Endothelial cell of hepatic sinusoid (primary cell): ENCODE results near the gene SRR.

Experiments
- in situ Hi-C: cut with HindIII; loops from 2 replicates; pipeline ENCODE4 v1.10.0; 2017; ENCODE audit warnings: low sequenced_read_pairs

Gene SRR

DNA sequence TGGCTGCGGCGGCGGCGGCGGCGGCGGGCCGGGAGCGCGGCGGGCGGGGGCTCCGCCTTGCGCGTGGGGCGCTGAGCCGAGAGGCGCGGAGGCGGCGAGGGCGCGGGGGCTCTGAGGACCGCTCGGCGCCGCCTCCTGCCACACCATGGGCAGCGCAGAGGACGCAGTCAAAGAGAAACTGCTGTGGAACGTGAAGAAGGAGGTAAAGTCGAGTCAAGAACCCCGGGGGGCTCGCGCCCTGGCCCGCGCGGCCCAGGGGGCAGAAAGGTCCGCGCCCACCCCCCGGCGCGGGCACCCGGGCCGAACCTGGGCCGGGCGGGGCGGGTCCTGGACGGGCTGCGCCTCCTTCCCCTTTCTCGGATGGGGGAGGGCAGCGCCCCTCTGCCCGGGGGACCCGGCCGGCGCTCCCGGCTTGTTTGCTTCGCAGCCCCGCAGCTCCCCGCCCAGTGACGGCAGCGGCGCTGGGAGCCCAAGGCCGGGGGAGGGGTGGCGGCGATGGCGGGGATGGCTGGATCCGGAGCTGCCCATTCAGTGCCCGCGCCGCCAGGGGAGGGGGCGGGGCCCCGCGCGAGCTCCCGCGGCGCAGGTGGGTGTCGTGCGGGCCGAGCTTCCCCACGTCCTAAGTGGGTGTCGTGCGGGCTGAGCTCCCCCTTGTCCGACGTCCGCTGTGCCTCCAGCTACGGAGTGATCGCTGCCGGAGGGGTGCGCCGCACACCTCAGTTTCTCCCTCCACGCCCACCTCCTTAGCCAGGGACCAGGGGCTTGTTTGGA lies 34.0 kb downstream of the SRR start:
- in situ Hi-C loops = no loop called here

DNA sequence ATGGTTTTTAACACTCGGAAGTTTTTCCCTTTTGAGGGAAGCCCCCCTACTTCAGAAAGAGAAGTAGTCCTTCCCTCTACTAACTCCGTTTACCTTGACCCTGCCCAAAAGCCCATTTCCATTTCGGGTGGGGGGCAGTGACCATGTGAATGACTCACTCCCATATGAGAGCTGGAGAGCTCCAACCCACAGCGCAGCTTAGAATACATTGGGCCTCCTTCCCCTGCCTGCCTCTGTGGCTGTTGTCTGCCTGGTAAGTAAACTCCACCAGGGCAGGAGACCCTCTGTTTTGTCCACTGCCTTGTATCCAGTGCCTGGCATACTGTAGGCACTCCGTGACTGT lies 34.5 kb downstream of the SRR start:
- in situ Hi-C loops = no loop called here

DNA sequence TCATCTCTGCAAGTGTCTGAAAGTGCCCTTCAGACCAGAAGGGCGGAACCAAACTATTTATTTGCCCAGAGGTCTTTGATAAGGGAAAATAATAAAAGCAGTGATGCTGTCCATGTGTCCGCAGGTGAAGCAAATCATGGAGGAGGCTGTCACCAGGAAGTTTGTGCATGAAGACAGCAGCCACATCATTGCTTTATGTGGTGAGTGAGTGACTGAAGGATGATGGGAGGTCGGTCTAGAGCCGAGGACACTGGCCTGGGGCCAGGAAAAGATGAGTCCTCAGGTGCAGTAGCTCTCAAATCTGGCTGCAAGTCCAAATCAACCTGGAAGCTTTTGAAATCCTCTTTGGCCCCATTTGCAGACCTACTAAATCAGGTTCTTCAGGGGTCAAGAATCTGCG lies 39.7 kb downstream of the SRR start:
- in situ Hi-C loops = no loop called here

DNA sequence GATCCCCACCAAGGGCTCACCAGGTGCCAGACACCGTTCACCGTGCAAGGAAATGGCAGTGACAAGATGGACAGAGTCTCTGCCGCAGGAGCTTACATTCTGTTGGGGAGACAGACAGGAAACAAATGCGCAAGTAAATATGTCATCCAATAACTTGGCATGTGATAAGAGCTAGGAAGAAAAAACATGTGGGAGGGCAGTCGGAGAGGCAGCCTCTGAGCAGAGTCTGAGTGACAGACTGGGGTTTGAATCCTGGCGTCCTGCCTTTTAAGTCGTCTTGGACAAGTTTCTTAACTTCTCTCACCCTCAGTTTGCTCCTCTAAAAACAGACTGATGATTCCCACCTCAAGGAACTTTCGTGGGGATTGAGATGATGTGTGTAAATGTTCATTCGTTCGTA lies 40.8 kb downstream of the SRR start:
- in situ Hi-C loops = no loop called here

DNA sequence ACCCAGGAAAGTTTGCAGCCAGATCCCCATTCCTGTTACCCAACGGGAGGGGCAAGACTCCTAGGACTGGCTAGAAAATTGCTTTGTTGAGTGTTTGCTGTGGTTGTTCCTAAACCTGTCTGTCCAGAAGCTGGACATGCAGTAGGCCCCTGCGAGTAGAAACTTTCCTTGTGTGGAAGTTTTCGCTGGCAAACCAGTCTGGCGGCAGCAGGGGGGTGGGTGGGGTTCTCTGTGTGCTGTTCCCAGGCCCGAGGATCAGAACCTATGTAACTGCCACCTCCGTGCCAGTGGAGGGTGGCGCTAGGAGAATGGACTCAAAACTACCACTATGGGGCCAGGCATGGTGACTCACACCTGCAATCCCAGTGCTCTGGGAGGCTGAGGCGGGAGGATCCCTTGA lies 42.7 kb downstream of the SRR start:
- in situ Hi-C loops = no loop called here

DNA sequence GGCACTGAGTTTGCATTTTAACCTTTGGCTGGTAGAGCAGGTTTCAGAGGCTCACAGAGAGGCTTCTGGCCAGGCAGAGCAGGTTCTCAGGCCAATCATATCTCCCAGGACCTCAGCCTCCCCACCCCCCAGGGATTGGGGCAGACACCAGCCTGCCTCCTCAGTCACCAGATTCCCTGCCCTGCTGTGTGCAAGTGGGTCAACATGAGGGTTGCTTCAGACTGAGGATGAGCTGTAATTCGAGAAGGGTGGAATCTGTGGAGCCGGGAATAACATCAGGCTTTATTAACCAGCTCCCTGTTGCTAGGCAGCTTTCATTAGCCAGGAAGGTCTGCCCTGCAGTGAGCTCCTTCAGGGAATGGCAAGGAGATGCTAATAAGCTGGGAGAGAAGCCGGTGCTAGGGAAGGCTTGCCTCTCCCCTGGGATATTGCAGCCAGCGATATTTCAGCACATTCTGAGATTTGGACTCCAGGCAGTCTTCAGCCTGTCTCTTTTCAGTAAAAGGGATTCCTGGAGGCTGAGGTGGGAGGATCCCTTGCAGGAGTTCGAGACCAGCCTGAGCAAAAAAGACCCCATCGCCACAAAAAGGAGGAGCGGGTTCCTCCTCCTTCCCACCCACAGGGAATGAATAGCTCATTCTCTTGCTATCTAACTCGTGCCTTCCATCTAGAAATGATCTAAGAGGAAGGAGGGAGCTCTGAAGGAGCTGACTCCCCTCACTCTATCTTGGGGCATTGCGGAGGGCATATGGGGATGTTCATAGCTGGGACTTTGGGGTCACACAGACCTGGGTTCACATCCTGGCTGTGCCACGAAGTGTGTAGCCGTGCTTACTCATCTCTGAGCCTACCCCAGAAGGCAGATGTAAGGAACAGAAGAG lies 44.3 kb downstream of the SRR start:
- in situ Hi-C loops = no loop called here

DNA sequence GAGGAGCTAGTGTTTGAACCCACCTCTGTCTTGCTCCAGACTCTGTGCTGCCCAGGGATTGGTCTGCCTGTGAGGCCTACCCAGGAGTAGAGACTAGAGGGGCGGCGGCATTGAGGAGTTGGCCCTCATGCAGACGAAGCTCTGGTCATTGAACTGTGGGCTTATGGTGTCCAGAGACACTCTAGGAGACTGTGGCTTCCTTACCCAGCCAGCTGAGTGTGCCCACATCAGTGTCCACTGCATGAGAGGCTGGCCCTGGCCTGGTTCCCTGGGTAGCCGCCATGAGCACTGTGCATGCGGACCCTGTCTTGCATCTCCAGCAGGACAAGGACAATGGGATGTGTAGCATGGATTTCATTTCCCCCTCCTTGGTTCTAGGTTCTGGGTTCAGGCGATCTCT lies 47.5 kb downstream of the SRR start:
- in situ Hi-C loops = no loop called here

DNA sequence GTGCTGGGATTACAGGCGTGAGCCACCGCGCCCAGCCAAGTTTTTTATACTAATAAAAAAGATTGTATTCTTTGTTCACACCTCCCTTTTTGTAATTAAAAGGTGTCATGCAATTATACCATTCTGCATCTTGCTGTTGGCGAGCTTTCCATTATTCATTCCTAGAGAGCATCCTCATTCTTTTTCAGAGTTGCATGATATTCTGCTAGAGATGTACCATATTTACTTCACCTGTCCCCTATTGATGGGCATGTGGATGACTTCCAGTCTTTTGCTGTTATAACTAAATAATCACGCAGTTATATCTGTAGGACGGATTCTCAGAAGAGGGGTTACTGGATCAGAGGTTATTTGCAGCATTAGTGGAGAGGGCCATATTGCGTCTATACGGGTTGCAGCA lies 50.6 kb downstream of the SRR start:
- in situ Hi-C loops = no loop called here

DNA sequence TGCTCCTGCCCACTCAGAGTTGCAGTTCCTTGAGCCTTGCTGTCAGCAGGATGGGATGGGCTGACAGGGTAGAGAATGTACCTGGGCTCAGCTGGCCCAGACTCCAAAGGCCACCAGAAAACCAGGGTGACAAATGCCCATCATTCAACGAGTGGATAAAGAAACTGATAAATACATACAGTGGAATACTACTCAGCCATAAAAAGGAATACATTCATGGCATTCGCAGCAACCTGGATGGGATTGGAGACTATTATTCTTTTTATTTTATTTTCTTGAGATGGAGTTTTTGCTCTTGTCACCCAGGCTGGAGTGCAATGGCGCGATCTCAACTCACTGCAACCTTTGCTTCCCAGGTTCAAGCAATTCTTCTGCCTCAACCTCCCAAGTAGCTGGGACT lies 53.5 kb downstream of the SRR start:
- in situ Hi-C loops = no loop called here

DNA sequence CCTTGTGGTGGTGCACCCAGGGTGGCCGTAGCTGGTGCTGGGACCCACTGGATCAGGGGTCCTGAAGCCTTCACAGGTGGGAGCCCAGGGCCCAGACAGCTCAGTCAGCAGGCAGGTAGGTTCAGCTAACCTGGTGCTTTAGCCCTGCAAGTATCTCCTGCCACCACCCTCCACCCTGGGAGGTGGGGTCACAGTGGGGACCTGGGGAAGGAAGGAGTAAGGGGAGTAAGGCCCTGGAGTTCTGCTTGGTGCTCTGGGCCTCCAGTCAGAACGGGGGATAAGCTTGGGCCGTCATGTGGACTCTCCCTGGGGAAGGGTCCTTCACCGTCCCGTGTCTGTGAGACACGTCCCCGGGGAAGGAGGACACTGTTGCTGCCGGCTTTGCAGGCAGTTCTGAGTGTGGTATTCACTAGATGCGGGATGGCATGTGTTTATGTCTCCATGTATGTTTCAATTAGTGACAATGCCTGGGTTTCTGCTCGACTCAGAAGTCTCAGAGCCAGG lies 54.2 kb downstream of the SRR start:
- in situ Hi-C loops = no loop called here

DNA sequence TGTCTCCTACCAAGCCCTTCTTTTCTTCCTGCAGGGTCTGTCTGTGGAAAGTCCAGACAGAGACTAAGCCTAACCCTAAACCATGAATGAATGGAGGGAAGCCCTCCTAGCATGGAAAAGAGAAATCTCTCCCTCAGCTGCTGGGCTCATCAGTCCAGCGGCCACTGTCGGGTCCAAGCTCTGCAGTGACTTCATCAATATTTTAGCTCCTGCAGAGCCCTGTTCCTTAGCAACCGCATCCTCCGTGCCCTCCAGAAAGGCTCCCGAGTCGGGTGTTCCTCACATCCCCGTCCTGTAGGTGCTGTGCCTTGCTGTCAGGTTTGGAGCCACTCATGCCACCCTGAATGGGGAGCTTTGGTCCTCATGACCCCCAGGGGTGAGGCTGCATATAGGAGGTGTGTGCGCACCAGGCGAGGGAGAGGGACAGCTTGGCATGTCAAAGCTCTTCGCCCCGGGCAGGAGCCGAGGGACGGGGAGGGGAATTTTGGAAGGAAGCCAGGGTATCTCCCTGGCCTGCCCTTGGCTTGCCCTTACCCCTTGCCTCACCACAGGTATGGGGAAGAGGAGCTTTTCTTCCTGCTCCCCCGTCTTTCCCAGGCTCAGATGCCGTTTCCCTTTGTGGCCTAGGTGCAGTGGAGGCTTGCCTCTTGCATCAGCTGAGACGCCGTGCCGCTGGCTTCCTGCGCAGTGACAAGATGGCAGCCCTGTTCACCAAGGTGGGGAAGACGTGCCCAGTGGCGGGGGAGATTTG lies 57.4 kb downstream of the SRR start:
- in situ Hi-C loops = loop anchor here (5.0 kb wide), 1 partner anchor 56 kb away; no protein-coding TSS in a partner anchor

DNA sequence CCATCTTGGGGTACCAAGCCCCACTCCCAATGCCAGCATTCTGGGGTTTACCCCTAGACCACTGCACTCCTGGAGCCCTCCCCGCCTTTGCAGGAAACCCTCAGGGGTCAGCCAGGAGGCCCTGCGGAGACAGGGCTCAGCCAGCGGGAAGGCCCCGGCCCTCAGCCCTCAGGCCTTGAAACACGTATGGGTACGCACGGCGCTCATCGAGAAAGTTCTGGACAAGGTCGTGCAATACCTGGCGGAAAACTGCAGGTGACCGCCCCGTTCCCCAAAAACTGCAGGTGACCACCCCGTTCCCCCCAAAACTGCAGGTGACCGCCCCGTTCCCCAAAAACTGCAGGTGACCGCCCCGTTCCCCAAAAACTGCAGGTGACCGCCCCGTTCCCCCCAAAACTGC lies 58.3 kb downstream of the SRR start:
- in situ Hi-C loops = loop anchor here (5.0 kb wide), 1 partner anchor 55 kb away; no protein-coding TSS in a partner anchor

DNA sequence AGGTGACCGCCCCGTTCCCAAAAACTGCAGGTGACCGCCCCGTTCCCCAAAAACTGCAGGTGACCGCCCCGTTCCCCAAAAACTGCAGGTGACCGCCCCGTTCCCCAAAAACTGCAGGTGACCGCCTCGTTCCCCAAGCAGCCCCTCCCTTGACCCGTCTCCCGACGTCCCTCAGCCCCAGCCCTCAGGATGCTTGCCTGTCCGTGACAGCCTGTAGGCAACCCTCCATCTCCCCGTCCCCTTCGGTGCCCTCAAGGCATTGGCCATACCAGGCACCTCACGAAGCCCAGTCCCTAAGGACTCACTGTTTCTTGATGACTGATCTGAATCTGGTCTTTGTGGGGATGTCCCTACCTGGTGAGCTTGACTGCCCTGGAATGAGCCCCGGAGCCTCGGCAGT lies 58.7 kb downstream of the SRR start:
- in situ Hi-C loops = loop anchor here (5.0 kb wide), 1 partner anchor 55 kb away; no protein-coding TSS in a partner anchor

DNA sequence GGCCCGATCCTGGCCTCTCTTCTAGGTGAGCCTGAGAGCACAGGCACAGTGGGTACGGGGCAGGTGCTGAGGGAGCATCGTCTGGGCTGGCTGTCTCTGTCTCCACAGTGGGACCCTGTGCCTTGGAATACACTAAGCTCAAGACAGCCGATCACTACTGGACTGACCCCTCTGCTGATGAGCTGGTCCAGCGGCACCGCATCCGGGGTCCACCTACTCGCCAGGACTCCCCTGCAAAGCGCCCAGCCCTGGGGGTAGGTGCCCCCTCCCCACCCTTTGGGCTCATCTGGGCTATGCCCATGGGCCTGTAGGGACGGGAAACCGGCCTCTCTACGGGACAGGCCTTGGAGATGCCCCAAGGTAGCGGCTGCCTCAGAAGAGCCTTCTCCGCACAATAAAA lies 59.1 kb downstream of the SRR start:
- in situ Hi-C loops = loop anchor here (5.0 kb wide), 1 partner anchor 54 kb away; no protein-coding TSS in a partner anchor

DNA sequence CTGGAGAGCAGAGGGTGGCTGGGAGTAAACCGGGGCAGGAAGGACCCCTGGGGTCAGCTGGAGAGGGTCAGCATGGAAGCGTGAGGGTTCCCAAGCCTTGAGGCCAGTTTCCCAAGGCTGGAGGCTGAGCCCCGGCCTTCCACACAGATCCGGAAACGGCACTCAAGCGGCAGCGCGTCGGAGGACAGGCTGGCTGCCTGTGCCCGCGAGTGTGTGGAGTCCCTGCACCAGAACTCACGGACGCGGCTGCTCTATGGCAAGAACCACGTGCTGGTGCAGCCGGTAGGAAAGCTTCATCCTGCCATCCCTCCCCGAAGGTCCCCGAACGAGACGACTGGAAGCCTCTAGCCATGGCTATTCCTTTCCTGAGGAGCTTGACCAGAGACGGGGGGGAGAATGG lies 59.6 kb downstream of the SRR start:
- in situ Hi-C loops = loop anchor here (5.0 kb wide), 1 partner anchor 54 kb away; no protein-coding TSS in a partner anchor

DNA sequence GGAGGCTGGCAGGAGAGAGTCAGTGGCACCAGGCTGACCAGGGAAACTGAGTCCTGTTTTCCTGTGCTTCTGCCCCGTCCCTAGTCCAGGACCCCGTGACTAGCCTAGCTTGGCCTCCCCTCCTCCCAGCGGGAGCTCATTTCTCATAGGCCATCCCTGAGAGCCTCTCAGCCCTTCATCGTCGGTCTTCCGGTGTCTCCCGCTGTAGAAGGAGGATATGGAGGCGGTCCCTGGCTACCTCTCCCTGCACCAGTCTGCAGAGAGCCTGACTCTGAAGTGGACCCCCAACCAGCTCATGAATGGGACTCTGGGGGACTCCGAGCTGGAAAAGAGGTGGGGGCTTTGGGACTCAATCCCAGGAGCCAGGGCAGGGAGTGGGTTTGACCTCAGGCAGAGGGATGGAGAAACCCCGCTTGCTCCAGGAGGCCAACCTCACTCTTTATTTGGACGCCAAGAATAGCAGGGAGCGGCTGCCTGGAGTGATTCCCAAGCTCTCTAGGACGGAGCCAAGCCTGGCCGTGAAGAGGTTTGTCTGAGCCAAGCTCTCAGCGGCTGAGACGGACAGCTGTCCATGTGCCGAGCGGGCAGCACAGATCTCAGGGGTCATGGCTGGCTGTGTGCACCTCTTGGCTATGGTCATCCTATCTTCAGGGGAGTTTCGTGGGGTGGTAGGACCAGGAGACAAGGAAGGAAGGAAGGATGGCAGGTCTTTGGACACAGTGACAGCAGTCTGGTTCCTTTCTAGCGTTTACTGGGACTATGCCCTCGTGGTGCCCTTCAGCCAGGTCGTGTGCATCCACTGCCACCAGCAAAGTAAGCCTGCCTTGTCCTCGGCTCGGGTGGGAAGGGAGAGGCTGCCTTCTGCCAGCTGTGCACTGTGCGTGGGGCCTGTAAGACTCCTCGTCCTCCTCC lies 60.4 kb downstream of the SRR start:
- in situ Hi-C loops = loop anchor here (5.0 kb wide), 1 partner anchor 53 kb away; no protein-coding TSS in a partner anchor

DNA sequence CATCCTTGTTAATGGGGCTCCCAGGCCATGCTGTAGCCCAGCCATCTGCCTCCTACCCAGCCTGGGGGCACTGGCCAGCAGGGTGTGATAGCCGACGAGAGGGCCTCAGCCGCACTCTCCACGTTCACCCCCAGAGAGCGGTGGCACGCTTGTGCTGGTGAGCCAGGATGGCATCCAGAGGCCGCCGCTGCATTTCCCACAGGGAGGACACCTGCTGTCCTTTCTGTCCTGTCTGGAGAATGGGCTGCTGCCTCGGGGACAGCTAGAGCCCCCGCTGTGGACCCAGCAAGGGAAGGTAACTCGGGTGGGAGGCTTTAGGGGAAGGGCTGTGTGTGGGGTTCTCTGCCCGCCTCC lies 61.0 kb downstream of the SRR start:
- in situ Hi-C loops = loop anchor here (5.0 kb wide), 1 partner anchor 53 kb away; no protein-coding TSS in a partner anchor

DNA sequence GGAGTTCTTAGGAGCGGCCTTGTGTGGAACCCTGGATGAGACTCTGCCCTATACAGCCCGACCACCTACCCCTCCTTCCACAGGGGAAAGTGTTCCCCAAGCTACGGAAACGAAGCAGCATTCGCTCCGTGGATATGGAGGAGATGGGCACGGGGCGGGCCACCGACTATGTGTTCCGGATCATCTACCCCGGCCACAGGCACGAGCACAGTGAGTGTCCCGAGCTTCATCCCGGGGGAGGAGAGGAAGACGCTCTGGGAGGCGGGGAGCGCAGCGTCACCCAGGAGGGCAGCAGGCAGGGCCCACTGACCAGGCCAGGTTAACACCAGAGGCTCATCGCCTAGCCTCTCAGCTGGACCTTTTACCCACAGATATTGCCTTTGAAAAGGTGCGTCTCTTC lies 61.4 kb downstream of the SRR start:
- in situ Hi-C loops = no loop called here

DNA sequence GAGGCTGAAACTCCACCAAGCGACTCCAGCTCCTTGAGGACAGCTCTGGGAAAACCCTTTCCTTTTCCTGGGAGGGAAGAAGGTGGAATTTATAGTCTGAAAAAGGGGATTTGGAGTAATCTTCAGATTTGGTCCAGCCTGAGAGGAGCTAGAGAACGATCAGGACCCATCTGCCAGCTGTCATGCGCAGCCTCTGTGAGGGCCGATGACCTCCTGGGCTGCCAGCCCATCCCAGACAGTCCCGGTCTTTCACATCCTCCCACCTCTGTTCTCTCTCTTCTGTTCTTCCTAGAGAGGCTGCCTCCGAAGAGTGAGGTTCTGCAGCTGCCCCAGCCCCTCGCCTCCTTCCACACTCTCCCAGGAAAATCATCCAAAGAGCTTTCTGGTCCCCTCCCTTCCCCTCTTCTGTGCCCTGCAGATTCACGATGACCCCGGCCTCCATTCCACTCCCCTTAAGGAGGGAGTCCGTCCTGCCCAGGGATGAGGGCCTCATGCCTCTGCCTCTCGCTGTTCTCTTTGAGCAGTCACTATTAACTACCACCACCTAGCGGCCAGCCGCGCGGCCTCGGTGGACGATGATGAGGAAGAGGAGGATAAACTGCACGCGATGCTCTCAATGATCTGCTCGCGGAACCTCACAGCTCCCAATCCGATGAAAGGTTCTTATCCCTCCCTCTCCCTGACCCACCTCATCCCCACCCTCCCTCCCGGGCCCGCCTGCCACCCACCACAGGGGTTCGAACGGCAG lies 63.2 kb downstream of the SRR start:
- in situ Hi-C loops = no loop called here
